Chondrocyte (in vitro differentiated cells): ENCODE results near the gene BCL11B. TPM values are rescaled to one million over a fixed set of nuclear protein-coding genes. Genes with fewer than 3 reads are reported as not detected.

Experiments
- DNase-seq: peaks from one replicate; pipeline ENCODE4 v3.0.0; 2021; ENCODE audit warnings: mixed read lengths, low spot score
- H3K27ac Mint-ChIP-seq: one replicate; pipeline ENCODE4 v1.8.0; 2021; ENCODE audit warnings: mild to moderate bottlenecking, moderate library complexity, mixed read lengths; ENCODE audit not compliant: unreplicated experiment
- H3K27me3 Mint-ChIP-seq: 2 replicates; pipeline ENCODE4 v1.8.0; 2021; ENCODE audit warnings: low read depth, mixed read lengths
- H3K36me3 Mint-ChIP-seq: 2 replicates; pipeline ENCODE4 v1.8.0; 2021; ENCODE audit warnings: low read depth, mixed read lengths
- H3K4me1 Mint-ChIP-seq: 2 replicates; pipeline ENCODE4 v1.8.0; 2021; ENCODE audit warnings: low read depth, mild to moderate bottlenecking, mixed read lengths
- H3K4me3 Mint-ChIP-seq: one replicate; pipeline ENCODE4 v1.8.0; 2021; ENCODE audit warnings: mild to moderate bottlenecking, moderate library complexity, mixed read lengths; ENCODE audit not compliant: unreplicated experiment
- H3K9me3 Mint-ChIP-seq: 2 replicates; pipeline ENCODE4 v1.8.0; 2021; ENCODE audit warnings: low read depth, mixed read lengths
- CTCF ChIP-seq: fragments of 200-600 bp; sonication (generic); IDR thresholded peaks from 2 replicates; pipeline ENCODE4 v1.5.0; 2021; ENCODE audit warnings: antibody characterized with exemption, mild to moderate bottlenecking, moderate library complexity
- total RNA-seq: library from RNA; stranded (reverse); gene quantifications from 3 replicates; pipeline ENCODE4 v1.2.1, GENCODE V29; 2021

BCL11B gene
- total RNA-seq, 1 donor from 2014 or later, result 0.17 TPM

GRCh38 chr14:99199846-99200653, 71.9 kb downstream of the BCL11B start:
- Mint-ChIP-seq H3K27ac (no peak overlapping the region), H3K4me3 (no peak overlapping the region), H3K9me3 (no peaks in the 10 kb centered on the region), H3K4me1 (no peaks in the 10 kb centered on the region), H3K36me3 (no peaks in the 10 kb centered on the region), H3K27me3 (peaks cover 67% of the 10 kb centered on the region)
- DNase-seq, result no peak
- peak; percentile 70 for TF ChIP-seq CTCF

- no peak overlapping the region for H3K4me3 Mint-ChIP-seq
- H3K27me3 Mint-ChIP-seq, result peaks cover 68% of the 10 kb centered on the region
- no peak for TF ChIP-seq CTCF
- H3K36me3 Mint-ChIP-seq, result peaks cover under 1% of the 10 kb centered on the region
- H3K9me3 Mint-ChIP-seq, result no peaks in the 10 kb centered on the region
- no peak for DNase-seq
- H3K4me1 Mint-ChIP-seq, result no peaks in the 10 kb centered on the region
- no peak overlapping the region for H3K27ac Mint-ChIP-seq
Observed at GRCh38 chr14:99198746-99199502, 73.1 kb downstream of the BCL11B start.

GRCh38 chr14:99196310-99196650, 75.7 kb downstream of the BCL11B start:
- no peaks in the 10 kb centered on the region for H3K9me3 Mint-ChIP-seq
- DNase-seq, result peak; percentile 72
- H3K27me3 Mint-ChIP-seq, result peaks cover 58% of the 10 kb centered on the region
- no peak for TF ChIP-seq CTCF
- H3K4me1 Mint-ChIP-seq, result peaks cover 12% of the 10 kb centered on the region
- no peak overlapping the region for H3K27ac Mint-ChIP-seq
- H3K4me3 Mint-ChIP-seq, result no peak overlapping the region
- peaks cover 2% of the 10 kb centered on the region for H3K36me3 Mint-ChIP-seq

- Mint-ChIP-seq H3K27me3 (peaks cover 54% of the 10 kb centered on the region), H3K4me1 (peaks cover 15% of the 10 kb centered on the region), H3K4me3 (no peak overlapping the region), H3K36me3 (peaks cover 2% of the 10 kb centered on the region), H3K27ac (no peak overlapping the region), H3K9me3 (no peaks in the 10 kb centered on the region)
- peak; percentile 40 for DNase-seq
- no peak for TF ChIP-seq CTCF
Observed at GRCh38 chr14:99195602-99196309, 76.2 kb downstream of the BCL11B start.

GRCh38 chr14:99194736-99195135, 77.3 kb downstream of the BCL11B start:
- peaks cover 50% of the 10 kb centered on the region for H3K27me3 Mint-ChIP-seq
- peaks cover 2% of the 10 kb centered on the region for H3K36me3 Mint-ChIP-seq
- no peak for TF ChIP-seq CTCF
- no peak overlapping the region for H3K4me3 Mint-ChIP-seq
- DNase-seq, result peak; percentile 43
- H3K27ac Mint-ChIP-seq, result no peak overlapping the region
- peaks cover 15% of the 10 kb centered on the region for H3K4me1 Mint-ChIP-seq
- H3K9me3 Mint-ChIP-seq, result no peaks in the 10 kb centered on the region
